ENCODE measurements around the gene ULK1.

Gene ULK1

GRCh38 chr12:131919366-131920156 is 25.1 kb downstream of the ULK1 start:
- Histone ChIP-seq H3K4me3 (ENCODE audit: low read depth, low read length) (no peak overlapping the region), H3K9me3 (ENCODE audit: control insufficient read depth, insufficient read depth, low read depth, low read length) (no peaks in the 10 kb centered on the region), H3K36me3 (ENCODE audit: control insufficient read depth in 2 of 2, insufficient read depth in 1 of 2, low read length in 2 of 2) (peaks cover 0 to 76% of the 10 kb centered on the region in 2 experiments; a peak in 2 of 3 replicates), H3K27ac (ENCODE audit: extremely low read depth, low read depth, low read length) (no peak overlapping the region), H3K4me1 (ENCODE audit: control insufficient read depth, insufficient read depth, low read length) (no peaks in the 10 kb centered on the region)
- CTCF ChIA-PET: no interaction called here
- TF ChIP-seq ZNF140 (tag by site-specific recombination; IDR thresholded peaks at IDR 0.05) (no peak), ZNF596 (tag by site-specific recombination; IDR thresholded peaks at IDR 0.05) (no peak), ZNF561 (tag by site-specific recombination; IDR thresholded peaks at IDR 0.05; ENCODE audit: borderline replicate concordance) (no peak), ZNF624 (tag by site-specific recombination; IDR thresholded peaks at IDR 0.05) (no peak), ZNF37A (tag by site-specific recombination; IDR thresholded peaks at IDR 0.05) (no peak), ZSCAN4 (tag by site-specific recombination; IDR thresholded peaks at IDR 0.05) (no peak), ZNF10 (tag by site-specific recombination; IDR thresholded peaks at IDR 0.05) (no peak), ZNF791 (tag by site-specific recombination; IDR thresholded peaks at IDR 0.05) (no peak), RBAK (tag by site-specific recombination; IDR thresholded peaks at IDR 0.05) (no peak), ZNF16 (tag by site-specific recombination; IDR thresholded peaks at IDR 0.05; ENCODE audit: low read depth) (no peak), BCL11B (tag by site-specific recombination; IDR thresholded peaks at IDR 0.05; ENCODE audit: low read depth) (no peak)
- TF ChIP-seq, protein P1, sequence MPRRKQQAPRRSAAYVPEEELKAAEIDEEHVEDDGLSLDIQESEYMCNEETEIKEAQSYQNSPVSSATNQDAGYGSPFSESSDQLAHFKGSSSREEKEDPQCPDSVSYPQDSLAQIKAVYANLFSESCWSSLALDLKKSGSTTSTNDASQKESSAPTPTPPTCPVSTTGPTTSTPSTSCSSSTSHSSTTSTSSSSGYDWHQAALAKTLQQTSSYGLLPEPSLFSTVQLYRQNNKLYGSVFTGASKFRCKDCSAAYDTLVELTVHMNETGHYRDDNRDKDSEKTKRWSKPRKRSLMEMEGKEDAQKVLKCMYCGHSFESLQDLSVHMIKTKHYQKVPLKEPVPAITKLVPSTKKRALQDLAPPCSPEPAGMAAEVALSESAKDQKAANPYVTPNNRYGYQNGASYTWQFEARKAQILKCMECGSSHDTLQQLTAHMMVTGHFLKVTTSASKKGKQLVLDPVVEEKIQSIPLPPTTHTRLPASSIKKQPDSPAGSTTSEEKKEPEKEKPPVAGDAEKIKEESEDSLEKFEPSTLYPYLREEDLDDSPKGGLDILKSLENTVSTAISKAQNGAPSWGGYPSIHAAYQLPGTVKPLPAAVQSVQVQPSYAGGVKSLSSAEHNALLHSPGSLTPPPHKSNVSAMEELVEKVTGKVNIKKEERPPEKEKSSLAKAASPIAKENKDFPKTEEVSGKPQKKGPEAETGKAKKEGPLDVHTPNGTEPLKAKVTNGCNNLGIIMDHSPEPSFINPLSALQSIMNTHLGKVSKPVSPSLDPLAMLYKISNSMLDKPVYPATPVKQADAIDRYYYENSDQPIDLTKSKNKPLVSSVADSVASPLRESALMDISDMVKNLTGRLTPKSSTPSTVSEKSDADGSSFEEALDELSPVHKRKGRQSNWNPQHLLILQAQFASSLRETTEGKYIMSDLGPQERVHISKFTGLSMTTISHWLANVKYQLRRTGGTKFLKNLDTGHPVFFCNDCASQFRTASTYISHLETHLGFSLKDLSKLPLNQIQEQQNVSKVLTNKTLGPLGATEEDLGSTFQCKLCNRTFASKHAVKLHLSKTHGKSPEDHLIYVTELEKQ (tag by site-specific recombination; IDR thresholded peaks at IDR 0.05; ENCODE audit: borderline replicate concordance): no peak
- POLR2A ChIA-PET: interaction anchor here (0.6 kb wide), 1 partner anchor 186 kb away, joined by 3 read pairs; no protein-coding TSS in a partner anchor

- no peak overlapping the region for H3K4me3 ChIP-seq (ENCODE audit: low read depth, low read length)
- H3K36me3 ChIP-seq (ENCODE audit: control insufficient read depth in 2 of 2, insufficient read depth in 1 of 2, low read length in 2 of 2): peaks cover 0 to 70% of the 10 kb centered on the region in 2 experiments; a peak in 2 of 3 replicates
- H3K4me1 ChIP-seq (ENCODE audit: control insufficient read depth, insufficient read depth, low read length): no peaks in the 10 kb centered on the region
- TF ChIP-seq ZNF423 (tag by site-specific recombination; IDR thresholded peaks at IDR 0.05) (no peak), KLF16 (tag by site-specific recombination; IDR thresholded peaks at IDR 0.05) (no peak), ZNF544 (tag by site-specific recombination; IDR thresholded peaks at IDR 0.05) (no peak), ZBTB20 (tag by site-specific recombination; IDR thresholded peaks at IDR 0.05) (no peak), ZSCAN16 (tag by site-specific recombination; IDR thresholded peaks at IDR 0.05) (no peak), ZNF830 (tag by site-specific recombination; IDR thresholded peaks at IDR 0.05; ENCODE audit: low read depth) (no peak), ZNF596 (tag by site-specific recombination; IDR thresholded peaks at IDR 0.05) (no peak), SP2 (tag by site-specific recombination; IDR thresholded peaks at IDR 0.05) (no peak), ZNF398 (tag by site-specific recombination; IDR thresholded peaks at IDR 0.05) (no peak)
- POLR2A ChIA-PET: no interaction called here
- H3K9me3 ChIP-seq (ENCODE audit: control insufficient read depth, insufficient read depth, low read depth, low read length): no peaks in the 10 kb centered on the region
- H3K27ac ChIP-seq (ENCODE audit: extremely low read depth, low read depth, low read length): no peak overlapping the region
- CTCF ChIA-PET: no interaction called here
Measured at GRCh38 chr12:131920157-131920508, 25.7 kb downstream of the ULK1 start.
